WTC11 (cell line): ENCODE measurements around the gene MYO1F. TPM values are rescaled to one million over a fixed set of nuclear protein-coding genes. Genes with fewer than 3 reads are reported as not detected.
A peak's percentile ranks its signal among the peaks of the same experiment; 100 is the strongest.

Experiments
- ARID4B ChIP-seq: sonication (generic); formaldehyde crosslinking; IDR thresholded peaks from 2 replicates; pipeline ENCODE4 v1.8.0; 2023; ENCODE audit warnings: missing genetic modification reagents, mild to moderate bottlenecking, borderline replicate concordance
- CBFB ChIP-seq: sonication (generic); formaldehyde crosslinking; IDR thresholded peaks from 2 replicates; pipeline ENCODE4 v1.8.1; 2022; ENCODE audit warnings: mild to moderate bottlenecking, low read depth, missing genetic modification reagents
- CREM ChIP-seq: sonication (generic); formaldehyde crosslinking; IDR thresholded peaks from 2 replicates; pipeline ENCODE4 v1.8.1; 2022; ENCODE audit warnings: mild to moderate bottlenecking, missing genetic modification reagents, moderate library complexity
- E2F4 ChIP-seq: sonication (generic); formaldehyde crosslinking; IDR thresholded peaks from 2 replicates; pipeline ENCODE4 v1.8.1; 2022; ENCODE audit warnings: low read depth, mild to moderate bottlenecking, moderate library complexity, missing genetic modification reagents, borderline replicate concordance
- ERG ChIP-seq: fragments of 250-450 bp; sonication (Bioruptor Pico); IDR thresholded peaks from 2 replicates; pipeline ENCODE4 v1.8.0; 2021; ENCODE audit warnings: mild to moderate bottlenecking
- FOXJ3 ChIP-seq: sonication (generic); formaldehyde crosslinking; IDR thresholded peaks from 2 replicates; pipeline ENCODE4 v1.9.0; 2021; ENCODE audit warnings: missing genetic modification reagents, mild to moderate bottlenecking, borderline replicate concordance
- FOXK1 ChIP-seq: sonication (generic); formaldehyde crosslinking; IDR thresholded peaks from 2 replicates; pipeline ENCODE4 v1.8.0; 2022; ENCODE audit warnings: mild to moderate bottlenecking, moderate library complexity, missing genetic modification reagents
- GABPB1 ChIP-seq: sonication (generic); formaldehyde crosslinking; IDR thresholded peaks from 2 replicates; pipeline ENCODE4 v1.8.1; 2023; ENCODE audit warnings: mild to moderate bottlenecking, missing genetic modification reagents
- GTF2I ChIP-seq: fragments of 250-450 bp; sonication (Bioruptor Pico); conservative IDR thresholded peaks from 2 replicates; pipeline ENCODE4 v1.4.0; 2021; ENCODE audit warnings: mild to moderate bottlenecking
- HMGA2 ChIP-seq: fragments of 250-450 bp; sonication (Bioruptor Pico); IDR thresholded peaks from 2 replicates; pipeline ENCODE4 v1.4.0; 2021; ENCODE audit warnings: mild to moderate bottlenecking, moderate library complexity
- NR2C2 ChIP-seq: sonication (generic); formaldehyde crosslinking; IDR thresholded peaks from 2 replicates; pipeline ENCODE4 v1.8.0; 2022; ENCODE audit warnings: mild to moderate bottlenecking, missing genetic modification reagents
- OVOL2 ChIP-seq: fragments of 250-450 bp; sonication (Bioruptor Pico); IDR thresholded peaks from 2 replicates; pipeline ENCODE4 v1.9.0; 2021; ENCODE audit warnings: mild to moderate bottlenecking, borderline replicate concordance
- PREB ChIP-seq: sonication (generic); formaldehyde crosslinking; IDR thresholded peaks from 2 replicates; pipeline ENCODE4 v1.8.1; 2022; ENCODE audit warnings: mild to moderate bottlenecking, missing genetic modification reagents, moderate library complexity, borderline replicate concordance
- SMAD3 ChIP-seq: sonication (generic); formaldehyde crosslinking; IDR thresholded peaks from 2 replicates; pipeline ENCODE4 v1.8.0; 2022; ENCODE audit warnings: missing genetic modification reagents, mild to moderate bottlenecking, borderline replicate concordance
- SP1 ChIP-seq: sonication (generic); formaldehyde crosslinking; conservative IDR thresholded peaks from 2 replicates; pipeline ENCODE4 v1.8.1; 2022; ENCODE audit warnings: missing genetic modification reagents
- TCF7 ChIP-seq: sonication (generic); formaldehyde crosslinking; IDR thresholded peaks from 2 replicates; pipeline ENCODE4 v1.8.0; 2022; ENCODE audit warnings: mild to moderate bottlenecking, low read depth, missing genetic modification reagents, moderate library complexity
- TEAD4 ChIP-seq: sonication (generic); formaldehyde crosslinking; IDR thresholded peaks from 2 replicates; pipeline ENCODE4 v1.8.0; 2022; ENCODE audit warnings: mild to moderate bottlenecking, missing genetic modification reagents
- TP53 ChIP-seq: sonication (generic); formaldehyde crosslinking; IDR thresholded peaks from 2 replicates; pipeline ENCODE4 v1.8.1; 2023; ENCODE audit warnings: mild to moderate bottlenecking, missing genetic modification reagents
- ZNF263 ChIP-seq: sonication (generic); formaldehyde crosslinking; IDR thresholded peaks from 2 replicates; pipeline ENCODE4 v1.8.1; 2022; ENCODE audit warnings: low read depth, mild to moderate bottlenecking, moderate library complexity, missing genetic modification reagents
- ZNF396 ChIP-seq: fragments of 250-450 bp; sonication (Bioruptor Pico); IDR thresholded peaks from 2 replicates; pipeline ENCODE4 v1.8.0; 2021; ENCODE audit warnings: mild to moderate bottlenecking, moderate library complexity, borderline replicate concordance
- ZNF416 ChIP-seq: fragments of 250-450 bp; sonication (Bioruptor Pico); IDR thresholded peaks from 2 replicates; pipeline ENCODE4 v1.9.0; 2021; ENCODE audit warnings: mild to moderate bottlenecking, inconsistent platforms
- ZNF423 ChIP-seq: fragments of 250-450 bp; sonication (Bioruptor Pico); IDR thresholded peaks from 2 replicates; pipeline ENCODE4 v2.1.2; 2022; ENCODE audit warnings: mild to moderate bottlenecking, moderate library complexity
- ZNF671 ChIP-seq: fragments of 250-450 bp; sonication (Bioruptor Pico); IDR thresholded peaks from 2 replicates; pipeline ENCODE4 v1.8.0; 2021; ENCODE audit warnings: mild to moderate bottlenecking
- total RNA-seq: library from RNA; stranded (reverse); gene quantifications from 3 replicates; pipeline ENCODE4 v1.2.3, GENCODE V29; 2021
- TF ChIP-seq, protein P1 (sequence below): sonication (generic); formaldehyde crosslinking; IDR thresholded peaks from 2 replicates; pipeline ENCODE4 v1.8.1; 2023; ENCODE audit warnings: mild to moderate bottlenecking, missing genetic modification reagents, borderline replicate concordance
- TF ChIP-seq, protein P2 (sequence below): fragments of 250-450 bp; sonication (Bioruptor Pico); IDR thresholded peaks from 2 replicates; pipeline ENCODE4 v1.9.0; 2021; ENCODE audit warnings: mild to moderate bottlenecking

MYO1F gene
- total RNA-seq, 1 experiment from 2014 or later = 2.8 TPM

DNA sequence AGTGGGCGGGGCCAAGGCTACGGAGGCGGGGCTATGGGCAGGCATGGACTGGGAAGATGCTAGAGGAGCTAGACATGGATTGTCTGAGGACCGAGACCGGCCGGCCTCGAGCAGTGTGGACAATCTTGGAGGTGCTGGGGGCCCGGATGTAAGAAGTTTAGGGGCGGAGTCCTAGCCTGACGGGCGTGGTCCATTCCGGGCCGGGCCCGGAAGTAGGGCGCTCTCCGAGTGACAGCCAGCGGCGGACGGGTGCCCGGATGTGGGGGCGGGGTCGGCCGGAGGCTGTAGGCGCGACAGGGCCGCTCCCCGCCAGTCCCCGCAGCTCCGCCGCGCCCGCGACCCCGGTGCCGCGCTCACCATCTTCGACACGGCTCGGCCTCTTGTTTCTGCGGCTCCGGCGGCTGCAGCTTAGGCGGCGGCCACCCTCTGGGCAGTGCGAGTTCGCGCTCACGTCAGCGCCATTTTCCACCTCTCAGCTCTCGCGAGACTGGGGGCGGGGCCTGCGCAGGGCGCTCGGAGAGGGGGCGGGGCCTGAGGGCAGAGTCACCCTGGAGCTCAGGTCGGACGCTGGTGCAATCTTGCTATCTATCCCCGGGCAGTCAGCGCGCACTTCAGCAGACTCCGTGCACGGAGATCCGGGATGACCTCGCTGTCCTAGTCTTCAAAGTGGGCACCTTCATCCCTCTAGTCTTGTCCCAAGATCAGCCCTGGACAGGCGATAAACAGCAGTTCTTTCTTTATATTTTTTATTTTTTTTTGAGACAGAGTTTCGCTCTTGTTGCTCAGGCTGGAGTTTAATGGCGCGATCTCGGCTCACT is 63.3 kb downstream of the MYO1F start, which contains the start of gene ZNF414 (continued):
- TF ChIP-seq ZNF416 = no peak
- no peak for TF ChIP-seq PREB
- TF ChIP-seq ZNF423 (CRISPR knock-in tag) = no peak
- no peak for TF ChIP-seq ZNF263 (CRISPR knock-in tag)
- TF ChIP-seq CBFB (CRISPR knock-in tag) = 0 out of 2 replicates have a peak, but pooled peaks have one; percentile 52
- TF ChIP-seq ARID4B (CRISPR knock-in tag) = peak; percentile 71; the same call in 1 of the 2 replicates
- TF ChIP-seq TP53 (CRISPR knock-in tag) = no peak
- no peak for TF ChIP-seq GTF2I
- TF ChIP-seq, protein P1, sequence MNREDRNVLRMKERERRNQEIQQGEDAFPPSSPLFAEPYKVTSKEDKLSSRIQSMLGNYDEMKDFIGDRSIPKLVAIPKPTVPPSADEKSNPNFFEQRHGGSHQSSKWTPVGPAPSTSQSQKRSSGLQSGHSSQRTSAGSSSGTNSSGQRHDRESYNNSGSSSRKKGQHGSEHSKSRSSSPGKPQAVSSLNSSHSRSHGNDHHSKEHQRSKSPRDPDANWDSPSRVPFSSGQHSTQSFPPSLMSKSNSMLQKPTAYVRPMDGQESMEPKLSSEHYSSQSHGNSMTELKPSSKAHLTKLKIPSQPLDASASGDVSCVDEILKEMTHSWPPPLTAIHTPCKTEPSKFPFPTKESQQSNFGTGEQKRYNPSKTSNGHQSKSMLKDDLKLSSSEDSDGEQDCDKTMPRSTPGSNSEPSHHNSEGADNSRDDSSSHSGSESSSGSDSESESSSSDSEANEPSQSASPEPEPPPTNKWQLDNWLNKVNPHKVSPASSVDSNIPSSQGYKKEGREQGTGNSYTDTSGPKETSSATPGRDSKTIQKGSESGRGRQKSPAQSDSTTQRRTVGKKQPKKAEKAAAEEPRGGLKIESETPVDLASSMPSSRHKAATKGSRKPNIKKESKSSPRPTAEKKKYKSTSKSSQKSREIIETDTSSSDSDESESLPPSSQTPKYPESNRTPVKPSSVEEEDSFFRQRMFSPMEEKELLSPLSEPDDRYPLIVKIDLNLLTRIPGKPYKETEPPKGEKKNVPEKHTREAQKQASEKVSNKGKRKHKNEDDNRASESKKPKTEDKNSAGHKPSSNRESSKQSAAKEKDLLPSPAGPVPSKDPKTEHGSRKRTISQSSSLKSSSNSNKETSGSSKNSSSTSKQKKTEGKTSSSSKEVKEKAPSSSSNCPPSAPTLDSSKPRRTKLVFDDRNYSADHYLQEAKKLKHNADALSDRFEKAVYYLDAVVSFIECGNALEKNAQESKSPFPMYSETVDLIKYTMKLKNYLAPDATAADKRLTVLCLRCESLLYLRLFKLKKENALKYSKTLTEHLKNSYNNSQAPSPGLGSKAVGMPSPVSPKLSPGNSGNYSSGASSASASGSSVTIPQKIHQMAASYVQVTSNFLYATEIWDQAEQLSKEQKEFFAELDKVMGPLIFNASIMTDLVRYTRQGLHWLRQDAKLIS = no peak
- TF ChIP-seq HMGA2 (CRISPR knock-in tag) = no peak
- TF ChIP-seq NR2C2 (CRISPR knock-in tag) = no peak
- TF ChIP-seq GABPB1 (CRISPR knock-in tag) = peak; percentile 86
- no peak for TF ChIP-seq ZNF671 (CRISPR knock-in tag)
- no peak for TF ChIP-seq E2F4
- TF ChIP-seq TCF7 (CRISPR knock-in tag) = no peak
- no peak for TF ChIP-seq ZNF396 (CRISPR knock-in tag)
- peak; percentile 63; the same call in 1 of the 2 replicates for TF ChIP-seq FOXK1 (CRISPR knock-in tag)
- TF ChIP-seq OVOL2 = no peak
- TF ChIP-seq CREM (CRISPR knock-in tag) = no peak; the same call in 1 of the 2 replicates
- no peak for TF ChIP-seq SMAD3 (CRISPR knock-in tag)
- no peak for TF ChIP-seq ERG (CRISPR knock-in tag)
- peak; percentile 81; the same call in 1 of the 2 replicates for TF ChIP-seq SP1 (CRISPR knock-in tag)
- TF ChIP-seq FOXJ3 (CRISPR knock-in tag) = no peak
- no peak for TF ChIP-seq TEAD4
- TF ChIP-seq, protein P2, sequence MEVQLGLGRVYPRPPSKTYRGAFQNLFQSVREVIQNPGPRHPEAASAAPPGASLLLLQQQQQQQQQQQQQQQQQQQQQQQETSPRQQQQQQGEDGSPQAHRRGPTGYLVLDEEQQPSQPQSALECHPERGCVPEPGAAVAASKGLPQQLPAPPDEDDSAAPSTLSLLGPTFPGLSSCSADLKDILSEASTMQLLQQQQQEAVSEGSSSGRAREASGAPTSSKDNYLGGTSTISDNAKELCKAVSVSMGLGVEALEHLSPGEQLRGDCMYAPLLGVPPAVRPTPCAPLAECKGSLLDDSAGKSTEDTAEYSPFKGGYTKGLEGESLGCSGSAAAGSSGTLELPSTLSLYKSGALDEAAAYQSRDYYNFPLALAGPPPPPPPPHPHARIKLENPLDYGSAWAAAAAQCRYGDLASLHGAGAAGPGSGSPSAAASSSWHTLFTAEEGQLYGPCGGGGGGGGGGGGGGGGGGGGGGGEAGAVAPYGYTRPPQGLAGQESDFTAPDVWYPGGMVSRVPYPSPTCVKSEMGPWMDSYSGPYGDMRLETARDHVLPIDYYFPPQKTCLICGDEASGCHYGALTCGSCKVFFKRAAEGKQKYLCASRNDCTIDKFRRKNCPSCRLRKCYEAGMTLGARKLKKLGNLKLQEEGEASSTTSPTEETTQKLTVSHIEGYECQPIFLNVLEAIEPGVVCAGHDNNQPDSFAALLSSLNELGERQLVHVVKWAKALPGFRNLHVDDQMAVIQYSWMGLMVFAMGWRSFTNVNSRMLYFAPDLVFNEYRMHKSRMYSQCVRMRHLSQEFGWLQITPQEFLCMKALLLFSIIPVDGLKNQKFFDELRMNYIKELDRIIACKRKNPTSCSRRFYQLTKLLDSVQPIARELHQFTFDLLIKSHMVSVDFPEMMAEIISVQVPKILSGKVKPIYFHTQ (CRISPR knock-in tag) = no peak
